Measurements from ENCODE around the gene TMA7.

- TF ChIP-seq TAF1 (conservative IDR thresholded peaks at IDR 0.05): no peak
- TF ChIP-seq, protein P1, sequence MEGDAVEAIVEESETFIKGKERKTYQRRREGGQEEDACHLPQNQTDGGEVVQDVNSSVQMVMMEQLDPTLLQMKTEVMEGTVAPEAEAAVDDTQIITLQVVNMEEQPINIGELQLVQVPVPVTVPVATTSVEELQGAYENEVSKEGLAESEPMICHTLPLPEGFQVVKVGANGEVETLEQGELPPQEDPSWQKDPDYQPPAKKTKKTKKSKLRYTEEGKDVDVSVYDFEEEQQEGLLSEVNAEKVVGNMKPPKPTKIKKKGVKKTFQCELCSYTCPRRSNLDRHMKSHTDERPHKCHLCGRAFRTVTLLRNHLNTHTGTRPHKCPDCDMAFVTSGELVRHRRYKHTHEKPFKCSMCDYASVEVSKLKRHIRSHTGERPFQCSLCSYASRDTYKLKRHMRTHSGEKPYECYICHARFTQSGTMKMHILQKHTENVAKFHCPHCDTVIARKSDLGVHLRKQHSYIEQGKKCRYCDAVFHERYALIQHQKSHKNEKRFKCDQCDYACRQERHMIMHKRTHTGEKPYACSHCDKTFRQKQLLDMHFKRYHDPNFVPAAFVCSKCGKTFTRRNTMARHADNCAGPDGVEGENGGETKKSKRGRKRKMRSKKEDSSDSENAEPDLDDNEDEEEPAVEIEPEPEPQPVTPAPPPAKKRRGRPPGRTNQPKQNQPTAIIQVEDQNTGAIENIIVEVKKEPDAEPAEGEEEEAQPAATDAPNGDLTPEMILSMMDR (IDR thresholded peaks at IDR 0.05; ENCODE audit: low read depth, low read length, missing input control): no peak
- TF ChIP-seq, protein P2, sequence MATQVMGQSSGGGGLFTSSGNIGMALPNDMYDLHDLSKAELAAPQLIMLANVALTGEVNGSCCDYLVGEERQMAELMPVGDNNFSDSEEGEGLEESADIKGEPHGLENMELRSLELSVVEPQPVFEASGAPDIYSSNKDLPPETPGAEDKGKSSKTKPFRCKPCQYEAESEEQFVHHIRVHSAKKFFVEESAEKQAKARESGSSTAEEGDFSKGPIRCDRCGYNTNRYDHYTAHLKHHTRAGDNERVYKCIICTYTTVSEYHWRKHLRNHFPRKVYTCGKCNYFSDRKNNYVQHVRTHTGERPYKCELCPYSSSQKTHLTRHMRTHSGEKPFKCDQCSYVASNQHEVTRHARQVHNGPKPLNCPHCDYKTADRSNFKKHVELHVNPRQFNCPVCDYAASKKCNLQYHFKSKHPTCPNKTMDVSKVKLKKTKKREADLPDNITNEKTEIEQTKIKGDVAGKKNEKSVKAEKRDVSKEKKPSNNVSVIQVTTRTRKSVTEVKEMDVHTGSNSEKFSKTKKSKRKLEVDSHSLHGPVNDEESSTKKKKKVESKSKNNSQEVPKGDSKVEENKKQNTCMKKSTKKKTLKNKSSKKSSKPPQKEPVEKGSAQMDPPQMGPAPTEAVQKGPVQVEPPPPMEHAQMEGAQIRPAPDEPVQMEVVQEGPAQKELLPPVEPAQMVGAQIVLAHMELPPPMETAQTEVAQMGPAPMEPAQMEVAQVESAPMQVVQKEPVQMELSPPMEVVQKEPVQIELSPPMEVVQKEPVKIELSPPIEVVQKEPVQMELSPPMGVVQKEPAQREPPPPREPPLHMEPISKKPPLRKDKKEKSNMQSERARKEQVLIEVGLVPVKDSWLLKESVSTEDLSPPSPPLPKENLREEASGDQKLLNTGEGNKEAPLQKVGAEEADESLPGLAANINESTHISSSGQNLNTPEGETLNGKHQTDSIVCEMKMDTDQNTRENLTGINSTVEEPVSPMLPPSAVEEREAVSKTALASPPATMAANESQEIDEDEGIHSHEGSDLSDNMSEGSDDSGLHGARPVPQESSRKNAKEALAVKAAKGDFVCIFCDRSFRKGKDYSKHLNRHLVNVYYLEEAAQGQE (IDR thresholded peaks at IDR 0.05): no peak
- no peak for TF ChIP-seq ATF3 (IDR thresholded peaks at IDR 0.05)
- no peak for TF ChIP-seq YY1 (IDR thresholded peaks at IDR 0.05)
- TF ChIP-seq SP1 (IDR thresholded peaks at IDR 0.05): no peak
- TF ChIP-seq GABPA (IDR thresholded peaks at IDR 0.05 in 1 of 2, conservative IDR thresholded peaks at IDR 0.05 in 1 of 2): no peak
- TF ChIP-seq MAX (IDR thresholded peaks at IDR 0.05): no peak
- TF ChIP-seq HNF4A (conservative IDR thresholded peaks at IDR 0.05): no peak
- TF ChIP-seq JUND (IDR thresholded peaks at IDR 0.05): no peak
- no peak for TF ChIP-seq EGR1 (IDR thresholded peaks at IDR 0.05; ENCODE audit: low read depth in 2 of 2)
- TF ChIP-seq, protein P3, sequence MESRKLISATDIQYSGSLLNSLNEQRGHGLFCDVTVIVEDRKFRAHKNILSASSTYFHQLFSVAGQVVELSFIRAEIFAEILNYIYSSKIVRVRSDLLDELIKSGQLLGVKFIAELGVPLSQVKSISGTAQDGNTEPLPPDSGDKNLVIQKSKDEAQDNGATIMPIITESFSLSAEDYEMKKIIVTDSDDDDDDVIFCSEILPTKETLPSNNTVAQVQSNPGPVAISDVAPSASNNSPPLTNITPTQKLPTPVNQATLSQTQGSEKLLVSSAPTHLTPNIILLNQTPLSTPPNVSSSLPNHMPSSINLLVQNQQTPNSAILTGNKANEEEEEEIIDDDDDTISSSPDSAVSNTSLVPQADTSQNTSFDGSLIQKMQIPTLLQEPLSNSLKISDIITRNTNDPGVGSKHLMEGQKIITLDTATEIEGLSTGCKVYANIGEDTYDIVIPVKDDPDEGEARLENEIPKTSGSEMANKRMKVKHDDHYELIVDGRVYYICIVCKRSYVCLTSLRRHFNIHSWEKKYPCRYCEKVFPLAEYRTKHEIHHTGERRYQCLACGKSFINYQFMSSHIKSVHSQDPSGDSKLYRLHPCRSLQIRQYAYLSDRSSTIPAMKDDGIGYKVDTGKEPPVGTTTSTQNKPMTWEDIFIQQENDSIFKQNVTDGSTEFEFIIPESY (IDR thresholded peaks at IDR 0.05): no peak
- no peak for TF ChIP-seq RAD21 (IDR thresholded peaks at IDR 0.05)
- TF ChIP-seq NR2F2 (IDR thresholded peaks at IDR 0.05): no peak
Observed at GRCh38 chr3:48428088-48428571, 11.9 kb upstream of the TMA7 start.

All from liver (tissue), 3 donors.